ENCODE results near the gene WBP2. TPM values are rescaled to one million over a fixed set of nuclear protein-coding genes. Genes with fewer than 3 reads are reported as not detected.

The WBP2 gene
- total RNA-seq, 4 donors from 2014 or later: 41.8 to 64.5 (median 53.5) TPM

DNA sequence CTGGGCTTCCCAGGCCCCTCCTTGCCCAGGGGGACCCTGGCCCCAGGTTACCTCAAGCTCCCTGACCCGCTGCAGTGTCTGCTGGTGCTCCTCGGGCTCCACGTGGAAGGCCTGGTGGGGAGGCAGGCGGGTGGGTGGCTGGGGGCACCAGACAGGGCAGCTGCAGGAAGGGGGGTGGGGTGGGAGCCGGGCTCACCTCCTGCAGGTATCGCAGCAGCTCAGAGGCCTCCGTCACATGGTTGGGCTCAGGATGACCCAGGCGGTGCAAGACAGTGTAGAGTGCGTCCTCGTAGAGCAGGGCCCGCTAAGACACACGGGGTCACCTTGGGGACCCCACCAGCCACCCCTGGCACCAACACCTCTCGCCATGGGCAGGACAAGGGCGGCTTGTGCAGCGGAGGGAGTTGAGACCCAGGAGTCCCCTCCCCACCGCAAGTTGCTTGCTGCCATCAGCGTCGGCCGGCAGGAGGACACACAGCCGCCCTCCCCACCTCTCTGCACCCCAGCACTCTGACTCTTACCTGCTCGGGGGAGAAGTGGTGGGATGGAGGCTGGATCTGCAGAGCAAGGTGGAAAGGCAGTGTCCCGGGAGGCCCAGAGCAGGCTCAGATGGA is 12.1 kb downstream of the WBP2 start:
- DNase-seq: no peak
- WGBS, 2 donors: 86 to 88% methylated on average over 12 to 19 of the region's 22 CpGs
- peaks cover 21 to 23% of the 10 kb centered on the region in 2 donors for H3K36me3 ChIP-seq
- peaks cover 25 to 35% of the 10 kb centered on the region in 2 donors for H3K4me1 ChIP-seq
- peak overlapping the region in 1 of 3 donors; percentile 1 for H3K4me3 ChIP-seq (replicated peaks in 1 of 3)
- no peaks in the 10 kb centered on the region for H3K27me3 ChIP-seq
- H3K27ac ChIP-seq: no peak overlapping the region
- H3K9me3 ChIP-seq: no peaks in the 10 kb centered on the region
- TF ChIP-seq, protein P1, sequence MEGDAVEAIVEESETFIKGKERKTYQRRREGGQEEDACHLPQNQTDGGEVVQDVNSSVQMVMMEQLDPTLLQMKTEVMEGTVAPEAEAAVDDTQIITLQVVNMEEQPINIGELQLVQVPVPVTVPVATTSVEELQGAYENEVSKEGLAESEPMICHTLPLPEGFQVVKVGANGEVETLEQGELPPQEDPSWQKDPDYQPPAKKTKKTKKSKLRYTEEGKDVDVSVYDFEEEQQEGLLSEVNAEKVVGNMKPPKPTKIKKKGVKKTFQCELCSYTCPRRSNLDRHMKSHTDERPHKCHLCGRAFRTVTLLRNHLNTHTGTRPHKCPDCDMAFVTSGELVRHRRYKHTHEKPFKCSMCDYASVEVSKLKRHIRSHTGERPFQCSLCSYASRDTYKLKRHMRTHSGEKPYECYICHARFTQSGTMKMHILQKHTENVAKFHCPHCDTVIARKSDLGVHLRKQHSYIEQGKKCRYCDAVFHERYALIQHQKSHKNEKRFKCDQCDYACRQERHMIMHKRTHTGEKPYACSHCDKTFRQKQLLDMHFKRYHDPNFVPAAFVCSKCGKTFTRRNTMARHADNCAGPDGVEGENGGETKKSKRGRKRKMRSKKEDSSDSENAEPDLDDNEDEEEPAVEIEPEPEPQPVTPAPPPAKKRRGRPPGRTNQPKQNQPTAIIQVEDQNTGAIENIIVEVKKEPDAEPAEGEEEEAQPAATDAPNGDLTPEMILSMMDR (IDR thresholded peaks at IDR 0.05): no peak
- no peak for TF ChIP-seq POLR2A (IDR thresholded peaks at IDR 0.05)
- intact Hi-C loops (cut with DNase I): loop anchor here (10.0 kb wide), 1 partner anchor 178 kb away; the partner anchor contains the start of genes RECQL5 and SAP30BP

DNA sequence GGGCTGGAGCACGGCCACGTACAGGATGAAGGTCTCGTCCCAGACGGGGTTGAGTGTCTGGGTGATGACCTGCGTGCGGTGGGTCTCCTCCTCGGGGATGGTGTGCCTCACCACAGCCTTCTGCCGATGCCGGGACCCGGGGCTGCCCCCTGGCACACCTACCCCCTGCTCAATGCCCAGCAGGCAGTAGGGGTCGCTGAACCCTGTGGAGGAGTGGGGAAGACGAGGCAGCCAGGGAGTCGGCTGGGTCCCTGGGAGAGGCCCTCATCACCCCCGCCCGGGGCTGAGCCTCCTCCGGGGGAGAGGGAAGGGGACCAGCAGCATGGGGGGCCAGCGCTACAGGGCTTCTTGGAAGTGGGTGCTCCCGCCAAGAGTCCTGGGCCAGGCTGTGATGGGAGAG is 12.7 kb downstream of the WBP2 start:
- Histone ChIP-seq H3K27me3 (no peaks in the 10 kb centered on the region), H3K9me3 (no peaks in the 10 kb centered on the region), H3K36me3 (peaks cover 14 to 17% of the 10 kb centered on the region in 2 donors), H3K4me3 (replicated peaks in 1 of 3) (no peak overlapping the region), H3K4me1 (peaks cover 25 to 29% of the 10 kb centered on the region in 2 donors), H3K27ac (no peak overlapping the region)
- WGBS, 2 donors: 81 to 94% methylated on average over 11 of the region's 18 CpGs
- DNase-seq: no peak
- TF ChIP-seq POLR2A (IDR thresholded peaks at IDR 0.05): no peak
- TF ChIP-seq, protein P1 (IDR thresholded peaks at IDR 0.05): no peak
- intact Hi-C loops (cut with DNase I): loop anchor here (10.0 kb wide), 1 partner anchor 178 kb away; the partner anchor contains the start of genes RECQL5 and SAP30BP

DNA sequence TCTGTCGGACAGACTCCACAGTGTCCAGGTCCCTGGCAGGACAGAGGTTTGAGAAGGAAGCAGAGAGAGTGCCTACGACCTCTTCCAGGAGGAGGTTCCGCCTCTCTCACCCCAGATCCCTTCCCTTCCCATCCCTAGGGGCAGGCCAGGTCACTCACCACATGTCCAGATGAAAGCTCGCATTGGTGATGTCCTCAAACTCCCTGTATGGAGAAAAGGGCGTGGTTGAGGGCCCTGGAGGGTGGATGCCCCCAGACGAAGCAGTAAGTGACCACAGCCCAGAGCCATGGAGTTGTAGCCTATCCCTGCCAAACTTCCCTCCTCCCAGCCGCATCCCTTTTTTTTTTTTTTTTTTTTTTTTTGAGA is 14.4 kb downstream of the WBP2 start:
- no peak for DNase-seq
- Histone ChIP-seq H3K4me3 (replicated peaks in 1 of 3) (no peak overlapping the region), H3K27me3 (no peaks in the 10 kb centered on the region), H3K36me3 (peaks cover 0 to under 1% of the 10 kb centered on the region in 2 donors), H3K9me3 (no peaks in the 10 kb centered on the region), H3K27ac (no peak overlapping the region), H3K4me1 (peaks cover 15 to 16% of the 10 kb centered on the region in 2 donors)
- intact Hi-C loops (cut with DNase I): loop anchor here (10.0 kb wide), 1 partner anchor 176 kb away; the partner anchor contains the start of genes RECQL5 and SAP30BP
- 84 to 85% methylated on average over 7 of the region's 7 CpGs for WGBS, 2 donors
- TF ChIP-seq, protein P1 (IDR thresholded peaks at IDR 0.05): no peak
- TF ChIP-seq POLR2A (IDR thresholded peaks at IDR 0.05): no peak

GRCh38 chr17:75839942-75840798 is 15.0 kb downstream of the WBP2 start:
- H3K4me3 ChIP-seq (replicated peaks in 1 of 3): no peak overlapping the region
- no peak for TF ChIP-seq POLR2A (IDR thresholded peaks at IDR 0.05)
- TF ChIP-seq, protein P1 (IDR thresholded peaks at IDR 0.05): no peak
- DNase-seq: no peak
- peaks cover 9 to 10% of the 10 kb centered on the region in 2 donors for H3K4me1 ChIP-seq
- intact Hi-C loops (cut with DNase I): loop anchor here (10.0 kb wide), 1 partner anchor 175 kb away; the partner anchor contains the start of genes RECQL5 and SAP30BP
- 93 to 95% methylated on average over 13 to 33 of the region's 36 CpGs for WGBS, 2 donors
- H3K9me3 ChIP-seq: no peaks in the 10 kb centered on the region
- no peaks in the 10 kb centered on the region for H3K36me3 ChIP-seq
- no peak overlapping the region for H3K27ac ChIP-seq
- H3K27me3 ChIP-seq: no peaks in the 10 kb centered on the region

Data from thyroid gland (tissue), 4 donors.